ENCODE results near the gene ROCK2.

Gene ROCK2

GRCh38 chr2:11310212-11310611 lies 34.2 kb downstream of the ROCK2 start:
- DNase-seq (ENCODE audit: low read depth): no peak

DNA sequence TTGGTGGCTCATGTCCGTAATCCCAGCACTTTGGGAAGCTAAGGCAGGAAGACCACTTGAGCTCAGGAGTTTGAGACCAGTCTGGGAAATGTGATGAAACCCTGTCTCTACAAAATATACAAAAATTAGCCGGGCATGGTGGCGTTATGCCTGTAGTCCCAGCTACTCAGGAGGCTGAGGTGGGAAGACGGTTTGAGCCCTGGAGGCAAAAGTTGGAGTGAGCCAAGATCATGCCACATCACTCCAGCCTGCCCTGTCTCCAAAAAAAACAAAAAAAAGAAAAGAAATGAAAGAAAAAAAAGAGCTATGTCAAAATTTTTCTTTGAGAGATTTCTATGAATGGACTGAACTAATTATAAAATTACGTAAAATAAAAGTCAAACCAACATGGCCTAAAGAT lies 34.7 kb downstream of the ROCK2 start:
- no peak for DNase-seq (ENCODE audit: low read depth)

DNA sequence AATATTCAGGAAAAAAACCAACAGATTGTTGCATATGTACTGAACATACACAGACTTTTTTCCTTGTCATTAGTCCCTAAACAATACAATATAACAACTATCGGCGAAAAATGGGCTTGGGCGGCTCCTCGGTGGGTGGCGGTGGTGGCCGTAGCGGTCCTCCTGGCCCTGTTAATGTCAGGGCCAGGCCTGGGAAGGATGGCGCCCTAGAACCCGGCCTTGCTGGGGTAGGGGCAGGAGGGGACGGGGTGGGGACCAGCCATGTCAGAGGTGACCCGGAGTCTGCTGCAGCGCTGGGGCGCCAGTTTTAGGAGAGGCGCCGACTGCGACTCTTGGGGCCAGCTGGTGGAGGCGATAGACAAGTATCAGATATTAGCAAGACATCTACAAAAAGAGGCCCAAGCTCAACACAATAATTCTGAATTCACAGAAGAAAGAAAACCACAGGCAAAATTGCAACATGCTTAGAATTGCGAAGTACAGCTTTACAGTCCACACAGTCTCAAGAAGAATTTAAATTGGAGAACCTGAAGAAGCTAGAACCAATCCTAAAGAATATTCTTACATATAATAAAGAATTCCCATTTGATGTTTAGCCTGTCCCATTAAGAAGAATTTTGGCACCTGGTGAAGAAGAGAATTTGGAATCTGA lies 36.5 kb downstream of the ROCK2 start:
- no peak for DNase-seq (ENCODE audit: low read depth)

- DNase-seq (ENCODE audit: low read depth): no peak
Measured at GRCh38 chr2:11305958-11306357, 38.5 kb downstream of the ROCK2 start.

- no peak for DNase-seq (ENCODE audit: low read depth)
Measured at GRCh38 chr2:11305338-11305737, 39.1 kb downstream of the ROCK2 start.

DNA sequence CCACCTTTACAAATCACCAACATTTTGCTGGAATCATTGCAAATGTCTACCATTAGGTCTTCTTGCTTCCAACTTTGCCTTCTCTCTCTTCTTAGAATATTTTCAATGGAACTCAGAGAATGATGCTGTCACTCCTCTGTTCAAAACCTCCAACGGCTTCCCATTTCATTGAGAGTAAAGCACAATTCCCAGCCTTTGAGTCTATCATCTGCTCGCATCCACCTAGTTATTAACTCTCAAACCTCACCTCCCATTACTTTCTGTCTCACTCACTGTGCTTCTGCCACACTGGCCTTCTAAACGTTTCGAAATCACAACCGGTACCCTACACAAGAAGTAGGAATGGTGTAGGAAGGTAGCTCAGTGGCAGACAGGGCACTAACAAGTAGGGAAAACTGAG lies 40.0 kb downstream of the ROCK2 start:
- no peak for DNase-seq (ENCODE audit: low read depth)

- DNase-seq (ENCODE audit: low read depth): no peak
Measured at GRCh38 chr2:11303290-11304013, 41.0 kb downstream of the ROCK2 start.

DNA sequence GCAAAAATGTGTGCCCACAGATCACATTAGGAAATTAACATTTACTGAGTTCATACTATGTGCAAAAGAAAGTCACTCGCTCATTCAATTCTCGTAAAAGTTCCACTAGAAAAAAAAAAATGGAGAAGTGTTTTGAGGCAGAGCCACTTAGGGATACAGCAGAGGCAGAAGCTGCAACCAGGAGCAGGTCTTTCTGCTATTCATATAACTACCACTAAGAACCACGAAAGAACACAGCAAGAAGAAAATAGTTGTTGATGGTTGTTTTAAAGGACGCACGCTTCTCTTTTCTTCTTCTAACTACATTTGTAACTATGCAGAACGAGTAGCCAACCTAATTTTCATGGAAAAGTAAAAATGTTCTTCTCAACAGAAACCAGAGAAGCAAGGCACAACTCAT lies 45.0 kb downstream of the ROCK2 start:
- DNase-seq (ENCODE audit: low read depth): no peak

- DNase-seq (ENCODE audit: low read depth): no peak
Measured at GRCh38 chr2:11298592-11298991, 45.8 kb downstream of the ROCK2 start.

- no peak for DNase-seq (ENCODE audit: low read depth)
Measured at GRCh38 chr2:11296401-11296800, 48.0 kb downstream of the ROCK2 start.

DNA sequence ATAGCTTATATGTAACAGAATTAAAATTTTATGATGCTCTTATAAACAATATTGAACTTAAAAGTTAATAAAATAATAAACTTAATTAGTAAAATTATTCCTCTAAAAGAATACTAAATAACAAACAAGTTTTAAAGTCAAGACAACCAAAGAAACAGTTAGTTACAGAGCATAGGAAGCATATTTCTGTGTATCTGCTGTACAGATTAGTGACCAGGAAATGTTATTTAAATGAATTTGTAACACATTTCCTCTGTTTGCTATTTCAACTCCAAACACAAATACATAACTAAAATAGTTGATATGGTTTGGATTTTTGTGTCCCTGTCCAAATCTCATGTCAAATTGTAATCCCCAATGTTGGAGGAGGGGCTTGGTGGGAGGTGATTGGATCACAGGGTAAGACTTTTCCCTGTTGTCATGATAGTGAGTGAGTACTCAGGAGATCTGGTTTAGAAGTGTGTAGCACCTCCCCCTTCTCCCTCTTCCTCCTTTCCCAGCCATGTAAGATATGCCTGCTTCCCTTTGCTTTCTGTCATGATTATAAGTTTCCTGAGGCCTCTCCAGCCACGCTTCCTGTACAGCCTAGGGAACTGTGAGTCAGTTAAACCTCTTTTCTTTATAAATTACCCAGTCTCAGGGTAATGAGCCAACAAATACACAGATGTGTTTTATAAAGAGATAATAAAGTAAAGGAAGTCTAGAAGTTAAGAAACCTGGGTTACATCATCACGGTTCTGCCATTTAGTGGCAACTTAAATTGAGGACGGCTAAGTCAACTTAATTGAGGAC lies 51.8 kb downstream of the ROCK2 start:
- no peak for DNase-seq (ENCODE audit: low read depth)

- no peak for DNase-seq (ENCODE audit: low read depth)
Measured at GRCh38 chr2:11290713-11291112, 53.7 kb downstream of the ROCK2 start.

- DNase-seq (ENCODE audit: low read depth): no peak
Measured at GRCh38 chr2:11290211-11290610, 54.2 kb downstream of the ROCK2 start.

DNA sequence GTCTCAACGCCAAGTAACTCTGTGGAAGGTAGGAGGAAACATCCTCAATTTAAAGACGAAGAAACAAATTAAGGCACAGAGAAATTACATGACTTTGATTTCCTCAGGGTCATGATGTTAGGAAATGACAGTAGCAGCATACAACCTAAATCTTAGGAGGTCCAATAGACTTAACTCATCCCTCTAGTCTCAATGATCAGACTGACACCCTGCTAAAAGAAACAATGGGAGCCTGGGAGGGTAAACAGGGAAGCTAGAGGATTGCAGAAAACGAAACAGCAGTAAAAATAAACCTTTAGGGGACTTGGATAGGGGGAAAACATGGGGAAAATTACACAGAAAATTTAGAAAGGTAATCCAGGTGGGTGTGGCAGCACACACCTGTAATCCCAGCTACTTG lies 56.0 kb downstream of the ROCK2 start:
- no peak for DNase-seq (ENCODE audit: low read depth)

DNA sequence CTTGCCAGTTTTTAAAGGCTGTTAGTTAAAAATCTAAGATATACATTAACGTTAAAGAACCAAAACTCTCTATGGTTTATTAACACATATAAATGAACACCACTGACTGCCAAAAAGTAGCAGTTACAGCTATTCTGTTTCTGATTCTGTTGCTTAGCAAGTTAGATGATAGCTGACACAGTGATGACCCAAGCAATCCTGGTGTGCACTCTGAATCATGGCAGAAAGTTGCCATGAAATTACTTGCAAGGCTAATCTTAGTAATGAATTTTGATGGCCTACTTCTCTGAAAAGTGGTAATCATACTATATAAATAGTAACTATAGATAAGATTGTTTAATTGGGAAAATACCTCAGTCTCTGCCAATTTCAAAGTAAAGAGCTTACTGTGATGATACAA lies 57.7 kb downstream of the ROCK2 start:
- DNase-seq (ENCODE audit: low read depth): no peak

DNA sequence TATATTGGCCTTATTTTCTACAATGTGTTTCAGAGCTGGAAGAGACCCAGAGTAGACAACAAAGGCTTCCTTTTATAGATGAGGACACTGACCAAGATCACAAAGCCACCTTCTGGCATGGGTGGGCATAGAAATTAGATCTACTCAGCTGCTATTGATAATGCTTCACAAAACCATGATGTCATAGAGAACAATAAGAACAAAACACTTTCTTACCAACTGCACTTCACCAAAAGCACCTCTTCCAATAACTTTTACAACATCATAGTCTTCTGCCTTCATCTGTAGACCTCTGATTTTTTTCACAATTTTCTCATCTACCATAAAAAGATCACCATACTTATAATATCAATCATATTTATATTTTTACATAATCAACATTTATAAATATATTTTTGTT lies 58.1 kb downstream of the ROCK2 start:
- DNase-seq (ENCODE audit: low read depth): no peak

DNA sequence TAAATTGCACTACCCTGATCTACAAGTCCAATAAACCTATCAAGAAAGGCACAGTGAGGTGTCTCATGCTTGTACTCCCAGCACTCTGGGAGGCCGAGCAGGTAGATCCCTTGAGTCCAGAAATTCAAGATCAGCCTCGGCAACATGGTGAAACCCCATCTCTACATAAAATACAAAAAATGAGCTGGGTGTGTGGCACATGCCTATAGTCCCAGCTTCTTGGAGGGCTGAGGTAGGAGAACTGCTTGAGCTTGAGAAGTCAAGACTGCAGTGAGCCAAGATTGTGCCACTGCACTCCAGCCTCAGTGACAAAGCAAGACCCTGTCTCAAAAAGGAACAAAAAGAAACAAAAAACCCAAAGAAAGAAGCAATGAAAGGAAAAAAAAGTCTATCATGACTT lies 58.9 kb downstream of the ROCK2 start:
- no peak for DNase-seq (ENCODE audit: low read depth)

DNA sequence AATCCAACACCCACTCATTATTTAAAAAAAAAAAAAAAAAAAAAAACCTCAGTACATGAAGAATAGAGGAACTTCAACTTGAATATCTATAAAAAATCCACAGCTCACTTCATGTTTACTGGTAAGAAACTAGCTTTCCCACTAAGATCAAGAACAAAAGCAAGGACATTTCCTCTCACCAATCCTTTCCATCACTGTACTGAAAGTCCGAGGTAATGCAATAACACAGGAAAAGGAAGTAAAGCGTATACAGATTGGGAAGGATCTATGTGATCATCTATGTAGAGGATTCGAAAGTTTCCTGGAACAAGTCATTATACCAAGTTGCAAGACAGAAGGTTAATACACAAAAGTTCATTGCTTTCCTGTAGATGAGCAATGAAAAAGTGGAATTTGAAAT lies 63.2 kb downstream of the ROCK2 start:
- DNase-seq (ENCODE audit: low read depth): no peak

DNA sequence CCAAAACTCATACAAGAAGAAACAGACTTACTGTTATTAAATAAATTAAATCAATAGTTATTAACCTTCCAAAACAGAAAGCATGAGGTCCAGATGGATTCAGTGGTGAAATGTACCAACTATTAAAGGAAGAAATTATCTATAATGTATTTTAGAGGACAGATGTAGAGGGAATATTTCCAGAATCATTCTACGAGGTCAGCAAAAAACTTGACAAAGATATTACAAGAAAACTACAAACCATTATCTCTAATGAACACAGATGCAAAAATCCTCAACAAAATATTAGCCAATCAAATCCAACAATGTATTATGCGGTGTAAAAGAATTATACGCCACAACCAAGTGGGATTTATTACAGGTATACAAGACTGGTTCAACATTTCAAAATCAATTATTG lies 63.7 kb downstream of the ROCK2 start:
- no peak for DNase-seq (ENCODE audit: low read depth)

GRCh38 chr2:11279398-11279797 lies 65.0 kb downstream of the ROCK2 start:
- DNase-seq (ENCODE audit: low read depth): no peak

DNA sequence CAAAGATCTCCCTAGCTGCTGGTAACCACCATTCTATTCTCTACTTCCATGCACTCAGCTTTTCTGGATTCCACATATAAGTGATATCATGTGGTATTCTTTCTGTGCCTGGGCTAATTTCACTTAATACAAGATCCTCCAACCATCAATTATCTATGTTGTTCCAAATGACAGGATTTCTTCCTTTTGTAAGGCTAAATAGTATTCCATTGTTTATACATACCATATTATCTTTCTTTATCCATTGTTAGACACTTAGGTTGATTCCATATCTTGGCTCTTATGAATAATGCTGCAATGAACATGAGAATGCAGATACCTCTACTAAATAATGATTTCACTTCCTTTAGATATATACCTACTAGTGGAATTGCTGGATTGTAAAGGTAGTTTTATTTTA lies 66.2 kb downstream of the ROCK2 start:
- DNase-seq (ENCODE audit: low read depth): no peak

GRCh38 chr2:11275910-11276309 lies 68.5 kb downstream of the ROCK2 start:
- DNase-seq (ENCODE audit: low read depth): no peak

GRCh38 chr2:11270891-11271290 lies 73.5 kb downstream of the ROCK2 start:
- DNase-seq (ENCODE audit: low read depth): no peak

All from activated T-helper 1 cell treated with Interleukin-2 at 50 U/mL for 16 hours (primary cell).